DOHH2 (cell line): Measurements from ENCODE around the gene TRPV6.

Source experiments
- H3F3A ChIP-seq: fragments of 200-600 bp; sonication (generic), shearing (Covaris generic); 2 replicates; pipeline ENCODE4 v1.6.0; 2016; ENCODE audit warnings: antibody characterized with exemption, mild to moderate bottlenecking; ENCODE audit not compliant: control insufficient read depth, insufficient read depth
- H3K27ac ChIP-seq: fragments of 200-600 bp; sonication (generic); 2 replicates; pipeline ENCODE4 v1.5.1; 2014; ENCODE audit warnings: low read depth, mild to moderate bottlenecking, low read length, moderate library complexity
- H3K27me3 ChIP-seq: fragments of 200-600 bp; sonication (generic); 2 replicates; pipeline ENCODE4 v1.6.1; 2014; ENCODE audit warnings: mild to moderate bottlenecking, low read length, mixed read lengths; ENCODE audit not compliant: control insufficient read depth
- H3K36me3 ChIP-seq: fragments of 200-600 bp; sonication (generic); 2 replicates; pipeline ENCODE4 v1.6.1; 2014; ENCODE audit warnings: mild to moderate bottlenecking, low read length, moderate library complexity, mixed read lengths; ENCODE audit not compliant: control insufficient read depth
- H3K4me1 ChIP-seq: fragments of 200-600 bp; sonication (generic); 2 replicates; pipeline ENCODE4 v1.6.1; 2014; ENCODE audit warnings: mild to moderate bottlenecking, low read length, mixed read lengths; ENCODE audit not compliant: control insufficient read depth
- H3K4me2 ChIP-seq: fragments of 200-600 bp; sonication (generic); 2 replicates; pipeline ENCODE4 v1.6.0; 2014; ENCODE audit warnings: mild to moderate bottlenecking, low read length, moderate library complexity
- H3K4me3 ChIP-seq: fragments of 200-600 bp; sonication (generic); 2 replicates; pipeline ENCODE4 v1.5.1; 2014; ENCODE audit warnings: mild to moderate bottlenecking, low read length, mixed read lengths
- H3K79me2 ChIP-seq: fragments of 200-600 bp; sonication (generic); 2 replicates; pipeline ENCODE4 v1.6.1; 2014; ENCODE audit warnings: mild to moderate bottlenecking, low read length, mixed read lengths; ENCODE audit not compliant: control insufficient read depth
- H3K9me2 ChIP-seq: fragments of 200-600 bp; sonication (generic); replicated peaks from 2 replicates; pipeline ENCODE4 v1.6.1; 2014; ENCODE audit warnings: mild to moderate bottlenecking, low read length, mixed read lengths; ENCODE audit not compliant: control insufficient read depth
- H3K9me3 ChIP-seq: fragments of 200-600 bp; sonication (generic); 2 replicates; pipeline ENCODE4 v1.6.1; 2014; ENCODE audit warnings: antibody characterized with exemption, low read length, mixed read lengths; ENCODE audit not compliant: control insufficient read depth, insufficient read depth
- H4K20me1 ChIP-seq: fragments of 200-600 bp; sonication (generic); 2 replicates; pipeline ENCODE4 v1.6.0; 2014; ENCODE audit warnings: low read depth, mild to moderate bottlenecking, antibody characterized with exemption, low read length, moderate library complexity; ENCODE audit not compliant: control insufficient read depth, insufficient read depth
- EZH2phosphoT487 ChIP-seq: fragments of 200-600 bp; sonication (generic); IDR thresholded peaks from 2 replicates; pipeline ENCODE4 v1.6.1; 2017; ENCODE audit warnings: borderline replicate concordance, mild to moderate bottlenecking, antibody characterized with exemption, low read length, moderate library complexity, mixed read lengths
- TF ChIP-seq, protein P1 (sequence below): fragments of 200-600 bp; sonication (generic); IDR thresholded peaks from one replicate; pipeline ENCODE4 v1.5.1; 2014; ENCODE audit warnings: antibody characterized with exemption, mild to moderate bottlenecking, low read depth, low read length; ENCODE audit not compliant: poor library complexity, severe bottlenecking

Gene TRPV6

GRCh38 chr7:142890874-142891485 lies 5.4 kb upstream of the TRPV6 start:
- no peaks in the 10 kb centered on the region for H3K4me1 ChIP-seq
- H4K20me1 ChIP-seq: no peaks in the 10 kb centered on the region
- H3K4me3 ChIP-seq: no peak overlapping the region
- no peak overlapping the region for H3K27ac ChIP-seq
- H3K9me3 ChIP-seq: no peaks in the 10 kb centered on the region
- no peaks in the 10 kb centered on the region for H3K36me3 ChIP-seq
- no peak overlapping the region for H3K4me2 ChIP-seq
- H3K79me2 ChIP-seq: no peaks in the 10 kb centered on the region
- peaks cover 26% of the 10 kb centered on the region for H3K27me3 ChIP-seq
- no peaks in the 10 kb centered on the region for H3F3A ChIP-seq
- no peaks in the 10 kb centered on the region for H3K9me2 ChIP-seq
- TF ChIP-seq, protein P1, sequence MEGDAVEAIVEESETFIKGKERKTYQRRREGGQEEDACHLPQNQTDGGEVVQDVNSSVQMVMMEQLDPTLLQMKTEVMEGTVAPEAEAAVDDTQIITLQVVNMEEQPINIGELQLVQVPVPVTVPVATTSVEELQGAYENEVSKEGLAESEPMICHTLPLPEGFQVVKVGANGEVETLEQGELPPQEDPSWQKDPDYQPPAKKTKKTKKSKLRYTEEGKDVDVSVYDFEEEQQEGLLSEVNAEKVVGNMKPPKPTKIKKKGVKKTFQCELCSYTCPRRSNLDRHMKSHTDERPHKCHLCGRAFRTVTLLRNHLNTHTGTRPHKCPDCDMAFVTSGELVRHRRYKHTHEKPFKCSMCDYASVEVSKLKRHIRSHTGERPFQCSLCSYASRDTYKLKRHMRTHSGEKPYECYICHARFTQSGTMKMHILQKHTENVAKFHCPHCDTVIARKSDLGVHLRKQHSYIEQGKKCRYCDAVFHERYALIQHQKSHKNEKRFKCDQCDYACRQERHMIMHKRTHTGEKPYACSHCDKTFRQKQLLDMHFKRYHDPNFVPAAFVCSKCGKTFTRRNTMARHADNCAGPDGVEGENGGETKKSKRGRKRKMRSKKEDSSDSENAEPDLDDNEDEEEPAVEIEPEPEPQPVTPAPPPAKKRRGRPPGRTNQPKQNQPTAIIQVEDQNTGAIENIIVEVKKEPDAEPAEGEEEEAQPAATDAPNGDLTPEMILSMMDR: no peak
- TF ChIP-seq EZH2phosphoT487: no peak

GRCh38 chr7:142889816-142890215 lies 4.3 kb upstream of the TRPV6 start:
- H3K79me2 ChIP-seq: no peaks in the 10 kb centered on the region
- H3K36me3 ChIP-seq: no peaks in the 10 kb centered on the region
- H3K27me3 ChIP-seq: peaks cover 15% of the 10 kb centered on the region
- no peaks in the 10 kb centered on the region for H3K9me3 ChIP-seq
- no peak overlapping the region for H3K4me3 ChIP-seq
- no peaks in the 10 kb centered on the region for H3F3A ChIP-seq
- TF ChIP-seq EZH2phosphoT487: no peak
- TF ChIP-seq, protein P1: no peak
- no peaks in the 10 kb centered on the region for H4K20me1 ChIP-seq
- H3K4me1 ChIP-seq: no peaks in the 10 kb centered on the region
- no peak overlapping the region for H3K4me2 ChIP-seq
- no peaks in the 10 kb centered on the region for H3K9me2 ChIP-seq
- no peak overlapping the region for H3K27ac ChIP-seq

DNA sequence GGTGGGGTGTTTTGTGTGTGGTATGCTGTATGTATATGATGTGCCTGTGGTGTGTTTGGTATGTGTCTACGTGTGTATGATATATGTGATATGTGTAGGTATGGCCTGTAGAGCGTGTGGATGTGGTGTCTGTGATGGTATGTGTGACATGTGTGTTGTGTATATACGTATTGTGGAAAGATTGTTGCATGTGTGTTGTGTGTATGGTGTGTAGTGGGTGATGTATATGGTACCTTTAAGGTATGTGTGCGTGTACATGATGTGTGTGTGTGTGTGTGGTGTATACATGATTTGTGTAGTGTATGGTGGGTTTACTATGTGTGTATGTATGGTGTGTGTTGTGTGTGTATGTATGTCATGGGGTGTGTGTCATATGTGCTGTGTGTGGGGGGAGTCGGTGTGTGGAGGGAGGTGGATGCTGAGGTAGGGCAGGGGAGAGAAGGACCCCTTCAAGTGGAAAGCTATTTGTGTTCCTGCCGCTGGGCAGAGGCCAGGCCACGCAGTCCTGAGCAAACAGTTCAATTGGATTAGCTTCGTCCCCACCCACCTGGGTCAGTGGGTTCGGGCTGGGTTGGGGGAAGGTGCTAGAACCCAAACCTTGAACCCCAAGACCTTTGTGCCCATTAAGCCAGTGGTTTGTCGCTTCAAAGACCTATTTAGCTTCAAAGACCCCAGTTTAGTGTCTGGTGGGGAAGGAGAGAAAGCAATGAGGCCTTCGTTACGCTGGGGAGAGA lies 1.9 kb upstream of the TRPV6 start:
- Histone ChIP-seq H3F3A (no peaks in the 10 kb centered on the region), H3K27me3 (peaks cover 5% of the 10 kb centered on the region; the same call in 1 of the 2 replicates), H3K9me2 (no peaks in the 10 kb centered on the region), H3K4me1 (no peaks in the 10 kb centered on the region), H3K79me2 (no peaks in the 10 kb centered on the region), H3K27ac (no peak overlapping the region), H3K4me2 (no peak overlapping the region), H3K36me3 (no peaks in the 10 kb centered on the region), H3K4me3 (no peak overlapping the region), H4K20me1 (no peaks in the 10 kb centered on the region), H3K9me3 (no peaks in the 10 kb centered on the region)
- TF ChIP-seq, protein P1: no peak
- no peak for TF ChIP-seq EZH2phosphoT487
